Measurements from ENCODE around the gene ZNF384.

GRCh38 chr12:6626654-6627283, 62.4 kb downstream of the ZNF384 start:
- TF ChIP-seq CTCF (IDR thresholded peaks at IDR 0.05) = no peak
- no peak for TF ChIP-seq POLR2A (IDR thresholded peaks at IDR 0.05)
